GM13976 (cell line): ENCODE measurements around the gene GPR135.

Source experiments
- DNase-seq: peaks from one replicate; pipeline ENCODE4 v3.0.0; 2012; ENCODE audit warnings: low spot score
- CTCF ChIP-seq: IDR thresholded peaks from 2 replicates; pipeline ENCODE4 v1.5.1; 2012; ENCODE audit warnings: borderline replicate concordance, mild to moderate bottlenecking; ENCODE audit not compliant: insufficient read depth; ENCODE audit errors: extremely low read depth, missing control alignments, control extremely low read depth
- in situ Hi-C: fragments of 300-500 bp; cut with MboI; formaldehyde crosslinking; loops from one replicate; pipeline ENCODE4 v1.12.0; 2022; ENCODE audit warnings: low sequenced_read_pairs, mixed read lengths, inconsistent platforms; ENCODE audit not compliant: unreplicated experiment

Gene GPR135

GRCh38 chr14:59439256-59439965 lies 25.8 kb downstream of the GPR135 start:
- TF ChIP-seq CTCF = no peak
- in situ Hi-C loops = no loop called here

GRCh38 chr14:59438195-59438647 lies 27.0 kb downstream of the GPR135 start:
- DNase-seq = no peak
- in situ Hi-C loops = no loop called here
- no peak for TF ChIP-seq CTCF

More at GRCh38 chr14:59439256-59439965, 25.8 kb downstream of the GPR135 start:
- DNase-seq = no peak

GRCh38 chr14:59435987-59436386 lies 29.2 kb downstream of the GPR135 start:
- DNase-seq = no peak
- in situ Hi-C loops = no loop called here
- TF ChIP-seq CTCF = no peak

- DNase-seq = no peak
- in situ Hi-C loops = no loop called here
- no peak for TF ChIP-seq CTCF
These were observed 30.1 kb downstream of the GPR135 start for GRCh38 chr14:59435101-59435500.

GRCh38 chr14:59429790-59430189 lies 35.4 kb downstream of the GPR135 start:
- TF ChIP-seq CTCF = no peak
- in situ Hi-C loops = no loop called here
- no peak for DNase-seq

- DNase-seq = no peak
- in situ Hi-C loops = no loop called here
- TF ChIP-seq CTCF = no peak
These were observed 36.6 kb downstream of the GPR135 start for GRCh38 chr14:59428581-59429012.
